ENCODE results near the gene HECTD1. TPM values are rescaled to one million over a fixed set of nuclear protein-coding genes. Genes with fewer than 3 reads are reported as not detected.
A peak's percentile ranks its signal among the peaks of the same experiment; 100 is the strongest.
"Not testable (repeated sequence)": the region's sequence is repeated elsewhere in the genome, so short reads cannot be mapped to it uniquely, and the experiment has no call there.

HECTD1 gene
- total RNA-seq, 4 donors from 2014 or later, result 188 to 251 (median 201) TPM

- intact Hi-C loops (cut with DNase I; ENCODE audit: low total_unique reads), result no loop called here
- TF ChIP-seq CTCF (IDR thresholded peaks at IDR 0.05) (no peak), POLR2A (IDR thresholded peaks at IDR 0.05) (no peak)
- no peak overlapping the region for H3K4me3 ChIP-seq (ENCODE audit: low read depth, poor library complexity, severe bottlenecking)
- DNase-seq (ENCODE audit: low spot score in 2 of 2), result no peak
- WGBS, 2 donors, result 95 to 97% methylated on average over 1 of the region's 1 CpG
These were observed 150.6 kb downstream of the HECTD1 start for GRCh38 chr14:31057035-31057434.

- H3K4me3 ChIP-seq (ENCODE audit: low read depth, poor library complexity, severe bottlenecking); intact Hi-C loops (cut with DNase I; ENCODE audit: low total_unique reads): not testable (repeated sequence)
- peak; percentile 61 to 88 for DNase-seq (ENCODE audit: low spot score in 2 of 2)
- 64 to 69% methylated on average over 9 of the region's 9 CpGs for WGBS, 2 donors
These were observed 154.5 kb downstream of the HECTD1 start for GRCh38 chr14:31052905-31053586.

- 67 to 81% methylated on average over 4 of the region's 4 CpGs for WGBS, 2 donors
- intact Hi-C loops (cut with DNase I; ENCODE audit: low total_unique reads), result no loop called here
- TF ChIP-seq CTCF (IDR thresholded peaks at IDR 0.05) (no peak), POLR2A (IDR thresholded peaks at IDR 0.05) (no peak)
- DNase-seq (ENCODE audit: low spot score in 2 of 2), result no peak
- H3K4me3 ChIP-seq (ENCODE audit: low read depth, poor library complexity, severe bottlenecking), result no peak overlapping the region
These were observed 156.1 kb downstream of the HECTD1 start for GRCh38 chr14:31051511-31051910.

GRCh38 chr14:31051023-31051422, 156.6 kb downstream of the HECTD1 start:
- TF ChIP-seq CTCF (IDR thresholded peaks at IDR 0.05), result no peak
- no peak for TF ChIP-seq POLR2A (IDR thresholded peaks at IDR 0.05)
- no peak for DNase-seq (ENCODE audit: low spot score in 2 of 2)
- WGBS, 2 donors, result 91 to 95% methylated on average over 7 of the region's 7 CpGs
- no peak overlapping the region for H3K4me3 ChIP-seq (ENCODE audit: low read depth, poor library complexity, severe bottlenecking)
- intact Hi-C loops (cut with DNase I; ENCODE audit: low total_unique reads), result no loop called here

Other genes starting within 250 kb of the HECTD1 start
- 10 to 100 TPM in 2 of 4 donors, 1 to 10 TPM in 2; 6.0 to 15.0 (median 10.5) TPM for gene AP4S1, start 182.1 kb downstream of the HECTD1 start, total RNA-seq
- 10 to 100 TPM; 28.3 to 48.8 (median 38.1) TPM for gene STRN3, start 181.4 kb downstream of the HECTD1 start, total RNA-seq
- gene HEATR5A, start 212.8 kb upstream of the HECTD1 start, total RNA-seq, result 10 to 100 TPM in 2 of 4 donors, 1 to 10 TPM in 2; 7.3 to 11.6 (median 9.8) TPM
- 10 to 100 TPM; 14.2 to 26.8 (median 20.8) TPM for gene DTD2, start 249.7 kb upstream of the HECTD1 start, total RNA-seq

Data from lower leg skin (tissue), 4 donors.